ENCODE data around the gene PKN1. TPM values are rescaled to one million over a fixed set of nuclear protein-coding genes. Genes with fewer than 3 reads are reported as not detected.
A peak's percentile ranks its signal among the peaks of the same experiment; 100 is the strongest.

PKN1 gene
- total RNA-seq, 2 donors from 2014 or later, result 135 to 173 TPM

DNA sequence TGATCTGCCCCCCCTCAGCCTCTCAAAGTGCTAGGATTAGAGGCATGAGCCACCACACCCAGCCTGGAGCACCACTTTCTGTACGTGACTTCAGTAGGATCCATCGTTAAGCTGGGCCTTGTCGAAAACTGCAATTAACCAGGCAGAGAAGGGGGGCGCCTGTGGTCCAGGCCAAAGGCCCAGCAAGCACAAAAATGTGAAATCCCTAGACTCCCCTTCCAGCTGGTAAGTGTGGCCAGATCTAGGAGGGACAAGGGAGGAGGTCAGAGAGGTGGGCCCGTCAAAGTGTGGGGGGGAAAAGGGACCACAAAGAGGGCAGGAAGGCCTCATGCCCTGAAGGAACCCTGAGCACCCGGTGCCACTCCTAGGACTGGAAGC, 27.7 kb upstream of the PKN1 start:
- DNase-seq (ENCODE audit: low spot score), result no peak
- intact Hi-C loops (cut with DNase I), result no loop called here

DNA sequence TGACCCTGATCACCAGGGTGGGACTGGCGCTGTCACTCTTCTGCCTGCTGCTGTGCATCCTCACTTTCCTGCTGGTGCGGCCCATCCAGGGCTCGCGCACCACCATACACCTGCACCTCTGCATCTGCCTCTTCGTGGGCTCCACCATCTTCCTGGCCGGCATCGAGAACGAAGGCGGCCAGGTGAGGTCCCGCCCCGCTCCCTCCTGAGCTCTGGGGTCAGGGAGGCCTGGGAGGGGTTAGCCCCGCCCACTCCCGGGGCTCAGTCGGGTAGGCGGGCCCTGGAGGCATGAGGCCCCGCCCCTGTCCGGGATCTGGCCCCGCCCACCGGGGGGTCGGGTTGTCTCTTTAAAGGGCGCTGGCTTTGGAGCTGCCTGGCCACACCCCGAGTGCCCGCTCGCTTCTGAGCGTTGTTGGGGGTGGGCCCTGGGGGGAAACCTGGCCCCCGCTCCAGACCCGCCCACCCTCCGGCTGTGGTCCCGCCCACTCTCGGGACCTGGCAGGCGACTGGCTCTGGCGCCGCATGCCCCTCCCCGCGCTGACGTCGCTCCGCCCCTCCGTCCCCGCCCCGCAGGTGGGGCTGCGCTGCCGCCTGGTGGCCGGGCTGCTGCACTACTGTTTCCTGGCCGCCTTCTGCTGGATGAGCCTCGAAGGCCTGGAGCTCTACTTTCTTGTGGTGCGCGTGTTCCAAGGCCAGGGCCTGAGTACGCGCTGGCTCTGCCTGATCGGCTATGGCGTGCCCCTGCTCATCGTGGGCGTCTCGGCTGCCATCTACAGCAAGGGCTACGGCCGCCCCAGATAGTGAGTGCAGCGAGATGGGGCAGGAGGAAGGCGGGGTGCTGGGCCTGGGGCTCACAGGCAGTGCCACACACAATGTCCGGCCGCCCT, 27.1 kb upstream of the PKN1 start:
- intact Hi-C loops (cut with DNase I), result no loop called here
- DNase-seq (ENCODE audit: low spot score), result peak; percentile 96

DNA sequence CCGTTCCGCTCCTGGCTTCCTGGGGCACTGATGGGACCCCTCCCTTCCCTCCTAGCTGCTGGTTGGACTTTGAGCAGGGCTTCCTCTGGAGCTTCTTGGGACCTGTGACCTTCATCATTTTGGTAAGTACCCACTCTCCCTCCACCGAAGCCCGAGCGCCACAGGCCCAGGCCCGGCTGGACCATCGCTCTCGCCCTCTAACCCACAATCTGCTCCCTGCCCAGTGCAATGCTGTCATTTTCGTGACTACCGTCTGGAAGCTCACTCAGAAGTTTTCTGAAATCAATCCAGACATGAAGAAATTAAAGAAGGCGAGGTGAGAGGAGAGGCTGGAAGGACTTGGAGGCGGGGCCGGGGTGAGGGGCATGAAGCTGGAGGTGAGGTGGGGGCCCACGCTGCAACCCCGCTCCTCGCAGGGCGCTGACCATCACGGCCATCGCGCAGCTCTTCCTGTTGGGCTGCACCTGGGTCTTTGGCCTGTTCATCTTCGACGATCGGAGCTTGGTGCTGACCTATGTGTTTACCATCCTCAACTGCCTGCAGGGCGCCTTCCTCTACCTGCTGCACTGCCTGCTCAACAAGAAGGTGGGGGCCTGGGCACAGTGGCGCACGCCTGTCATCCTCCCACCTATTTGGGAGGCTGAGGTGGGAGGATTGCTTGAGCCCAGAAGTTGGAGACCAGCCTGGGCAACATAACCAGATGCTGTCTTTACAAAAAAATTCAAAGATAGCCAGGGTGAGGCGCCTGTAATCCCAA, 26.3 kb upstream of the PKN1 start:
- DNase-seq (ENCODE audit: low spot score), result no peak
- intact Hi-C loops (cut with DNase I), result no loop called here

DNA sequence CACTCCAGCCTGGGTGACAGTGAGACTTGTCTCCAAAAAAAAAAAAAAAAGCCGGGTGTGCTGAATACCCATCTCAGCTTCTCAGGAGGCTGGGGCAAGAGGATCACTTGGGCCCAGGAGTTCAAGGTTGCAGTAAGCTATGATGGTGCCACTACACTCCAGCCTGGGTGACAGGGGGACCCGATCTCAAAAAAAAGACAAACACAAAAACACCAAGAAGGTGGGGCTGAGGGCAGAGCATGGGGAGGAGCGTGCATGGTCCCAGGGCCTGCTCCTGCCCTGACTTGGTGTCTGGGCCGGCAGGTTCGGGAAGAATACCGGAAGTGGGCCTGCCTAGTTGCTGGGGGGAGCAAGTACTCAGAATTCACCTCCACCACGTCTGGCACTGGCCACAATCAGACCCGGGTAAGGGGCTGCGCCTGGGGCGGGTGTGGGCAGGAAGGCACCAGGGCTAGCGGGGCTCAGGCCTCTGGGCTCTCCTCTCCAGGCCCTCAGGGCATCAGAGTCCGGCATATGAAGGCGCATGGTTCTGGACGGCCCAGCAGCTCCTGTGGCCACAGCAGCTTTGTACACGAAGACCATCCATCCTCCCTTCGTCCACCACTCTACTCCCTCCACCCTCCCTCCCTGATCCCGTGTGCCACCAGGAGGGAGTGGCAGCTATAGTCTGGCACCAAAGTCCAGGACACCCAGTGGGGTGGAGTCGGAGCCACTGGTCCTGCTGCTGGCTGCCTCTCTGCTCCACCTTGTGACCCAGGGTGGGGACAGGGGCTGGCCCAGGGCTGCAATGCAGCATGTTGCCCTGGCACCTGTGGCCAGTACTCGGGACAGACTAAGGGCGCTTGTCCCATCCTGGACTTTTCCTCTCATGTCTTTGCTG, 25.3 kb upstream of the PKN1 start:
- no peak for DNase-seq (ENCODE audit: low spot score)
- intact Hi-C loops (cut with DNase I), result no loop called here

DNA sequence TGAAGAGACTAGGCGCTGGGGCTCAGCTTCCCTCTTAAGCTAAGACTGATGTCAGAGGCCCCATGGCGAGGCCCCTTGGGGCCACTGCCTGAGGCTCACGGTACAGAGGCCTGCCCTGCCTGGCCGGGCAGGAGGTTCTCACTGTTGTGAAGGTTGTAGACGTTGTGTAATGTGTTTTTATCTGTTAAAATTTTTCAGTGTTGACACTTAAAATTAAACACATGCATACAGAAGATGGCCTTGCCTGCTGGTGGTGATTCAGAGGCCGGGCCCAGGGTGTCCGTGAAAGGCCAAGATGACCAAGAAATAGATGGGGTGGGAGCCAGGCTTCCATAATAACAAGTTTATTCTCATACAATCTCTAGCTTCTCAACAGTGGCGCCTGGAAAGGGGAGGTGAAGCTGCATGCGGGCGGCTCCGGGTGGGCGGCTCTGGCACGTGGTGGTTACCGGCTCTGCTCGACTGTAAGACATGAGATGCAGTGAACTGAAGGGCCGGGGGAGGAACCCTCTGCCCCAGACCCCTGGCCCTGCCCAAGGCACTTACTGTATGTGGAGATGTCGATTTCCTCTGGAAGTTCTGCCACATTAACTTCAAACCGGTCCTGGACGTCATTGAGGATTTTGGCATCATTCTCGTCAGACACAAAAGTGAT, 24.5 kb upstream of the PKN1 start:
- intact Hi-C loops (cut with DNase I), result no loop called here
- DNase-seq (ENCODE audit: low spot score), result no peak

DNA sequence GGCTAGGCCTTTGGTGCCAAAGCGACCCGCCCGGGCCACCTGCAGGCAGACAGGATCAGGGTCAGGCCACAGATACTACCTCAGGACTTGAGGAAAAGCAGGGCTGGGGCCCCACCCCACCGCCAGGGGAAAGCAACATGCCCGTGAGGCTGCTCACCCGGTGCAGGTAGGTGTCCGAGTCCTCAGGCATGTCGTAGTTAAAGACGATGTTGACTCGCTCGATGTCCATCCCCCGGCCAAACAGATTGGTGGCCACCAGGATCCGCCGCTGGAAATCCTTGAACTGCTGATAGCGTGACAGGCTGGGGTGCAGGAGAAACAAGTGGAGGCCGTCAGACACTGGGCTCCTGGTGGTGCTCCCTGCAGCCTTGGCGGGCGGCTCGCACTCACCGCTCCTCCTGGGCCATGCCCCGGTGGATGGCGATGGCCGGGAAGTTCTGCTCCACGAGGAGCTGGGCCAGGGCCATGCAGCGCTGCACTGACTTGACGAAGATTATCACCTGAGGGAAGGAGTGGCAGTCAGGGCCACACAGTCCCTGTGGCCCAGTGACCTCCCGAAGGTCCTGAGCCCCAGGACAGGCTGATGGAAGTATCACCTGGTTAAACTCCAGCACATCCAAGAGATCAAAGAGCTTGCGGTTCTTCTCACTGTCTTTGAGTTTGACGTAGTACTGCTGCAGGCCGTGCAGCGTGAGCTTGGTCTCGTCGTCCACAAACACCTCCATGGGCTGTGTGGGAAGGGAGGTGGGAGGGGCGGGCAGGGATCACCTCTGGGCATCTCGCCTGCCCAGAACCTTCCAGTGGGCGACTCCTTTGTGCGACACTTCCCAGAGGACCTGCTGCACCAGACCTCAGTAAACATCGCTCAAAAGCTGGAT, 23.7 kb upstream of the PKN1 start:
- DNase-seq (ENCODE audit: low spot score), result no peak
- intact Hi-C loops (cut with DNase I), result loop anchor here in 1 of 2 donors (10.0 kb wide), 1 partner anchor 45 kb away; no protein-coding TSS in a partner anchor

DNA sequence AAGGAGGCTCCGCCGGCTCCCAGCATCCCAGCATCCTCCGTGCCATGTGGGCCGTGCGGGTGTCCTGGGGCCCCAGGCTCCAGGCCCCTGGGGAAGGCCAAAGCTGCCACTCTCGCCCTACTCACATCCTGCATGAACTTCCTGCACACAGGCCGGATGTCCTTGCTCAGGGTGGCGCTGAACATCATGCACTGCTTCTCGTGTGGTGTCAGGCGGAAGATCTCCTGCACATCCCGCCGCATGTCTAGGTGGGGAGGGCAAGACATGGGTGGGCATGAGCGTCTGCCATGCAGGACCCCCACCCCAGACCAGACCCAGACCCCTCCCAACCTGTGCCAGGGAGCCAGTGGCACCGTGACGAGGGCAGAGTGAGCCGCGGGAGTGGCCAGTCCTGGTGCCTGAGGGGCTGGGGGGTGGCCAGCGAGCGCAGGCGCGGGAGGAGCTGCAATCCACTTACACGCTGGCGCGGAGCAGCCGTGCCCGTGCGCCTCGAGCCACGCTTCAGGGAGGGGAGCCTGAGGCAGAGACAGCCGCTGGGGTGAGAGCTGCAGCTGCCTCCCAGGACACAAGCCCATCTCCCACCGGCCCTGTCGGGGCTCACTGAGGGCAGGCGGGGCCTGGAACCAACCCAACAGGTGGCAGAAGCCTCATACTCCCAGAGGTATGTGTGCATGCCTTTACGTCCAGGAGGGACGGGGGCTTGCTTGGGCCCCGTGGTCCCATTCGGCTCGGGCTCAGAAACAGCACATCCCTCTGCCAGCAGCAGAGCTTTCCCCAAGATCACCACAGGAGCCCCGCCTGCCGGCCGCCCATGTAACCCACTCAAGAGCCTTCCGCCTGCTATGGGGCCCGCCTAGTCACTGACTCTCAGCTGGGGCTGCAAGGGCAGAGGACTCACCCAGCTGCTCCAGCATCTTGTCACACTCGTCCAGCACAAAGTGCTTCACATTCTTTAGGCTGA, 22.7 kb upstream of the PKN1 start:
- DNase-seq (ENCODE audit: low spot score), result no peak
- intact Hi-C loops (cut with DNase I), result loop anchor here in 1 of 2 donors (10.0 kb wide), 1 partner anchor 46 kb away; no protein-coding TSS in a partner anchor

DNA sequence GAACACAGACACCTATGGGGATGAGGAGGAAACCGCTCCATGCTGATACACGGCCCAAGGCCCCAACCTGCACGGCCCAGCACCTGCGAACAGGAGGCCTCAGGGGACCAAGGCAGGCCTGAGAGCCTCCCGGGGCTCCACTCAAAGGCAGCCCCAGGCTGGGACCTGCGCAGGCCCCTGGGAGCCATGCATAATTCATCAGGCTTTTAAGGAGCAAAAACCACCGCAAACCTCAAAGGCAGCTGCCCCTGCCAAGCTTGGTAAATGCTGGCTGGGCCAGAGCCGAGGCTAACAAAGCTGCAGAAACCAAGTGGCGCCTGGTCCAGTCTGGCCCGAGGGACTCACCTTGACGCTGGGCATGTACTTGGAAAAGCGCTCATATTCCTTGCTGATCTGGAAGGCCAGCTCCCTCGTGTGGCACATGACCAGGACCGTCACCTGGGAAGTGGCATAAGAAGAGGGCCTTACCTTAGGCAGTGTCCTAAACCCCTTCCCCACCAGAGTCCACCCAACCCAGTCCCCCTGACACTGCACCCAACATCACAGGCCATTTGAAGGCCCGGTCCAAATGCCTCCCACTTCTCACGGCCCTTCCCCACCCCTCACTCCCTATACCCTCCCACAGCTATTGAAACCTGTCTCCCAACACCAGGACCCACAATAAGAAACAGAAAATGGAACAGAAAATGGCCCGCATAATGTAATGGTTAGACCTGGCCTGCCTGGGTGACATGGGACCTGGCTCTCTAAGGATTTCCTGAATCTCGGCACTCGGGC, 21.8 kb upstream of the PKN1 start:
- intact Hi-C loops (cut with DNase I), result loop anchor here in 1 of 2 donors (10.0 kb wide), 1 partner anchor 47 kb away; no protein-coding TSS in a partner anchor
- DNase-seq (ENCODE audit: low spot score), result no peak

DNA sequence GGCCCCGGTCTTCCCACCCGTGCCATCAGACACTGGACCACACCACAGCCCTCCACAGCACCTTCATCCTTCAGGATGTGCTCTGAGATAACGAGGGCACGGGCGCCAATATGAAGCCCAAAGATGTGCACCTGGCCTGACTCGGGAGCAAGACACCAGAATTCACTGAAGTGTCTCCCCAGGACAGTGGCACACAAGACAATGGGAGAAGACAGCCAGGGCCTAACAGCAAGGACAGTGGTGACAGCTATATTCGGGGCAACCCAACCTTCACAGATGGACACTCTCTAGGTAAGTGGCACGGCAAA, 21.2 kb upstream of the PKN1 start:
- intact Hi-C loops (cut with DNase I), result loop anchor here in 1 of 2 donors (10.0 kb wide), 1 partner anchor 47 kb away; no protein-coding TSS in a partner anchor
- DNase-seq (ENCODE audit: low spot score), result no peak

DNA sequence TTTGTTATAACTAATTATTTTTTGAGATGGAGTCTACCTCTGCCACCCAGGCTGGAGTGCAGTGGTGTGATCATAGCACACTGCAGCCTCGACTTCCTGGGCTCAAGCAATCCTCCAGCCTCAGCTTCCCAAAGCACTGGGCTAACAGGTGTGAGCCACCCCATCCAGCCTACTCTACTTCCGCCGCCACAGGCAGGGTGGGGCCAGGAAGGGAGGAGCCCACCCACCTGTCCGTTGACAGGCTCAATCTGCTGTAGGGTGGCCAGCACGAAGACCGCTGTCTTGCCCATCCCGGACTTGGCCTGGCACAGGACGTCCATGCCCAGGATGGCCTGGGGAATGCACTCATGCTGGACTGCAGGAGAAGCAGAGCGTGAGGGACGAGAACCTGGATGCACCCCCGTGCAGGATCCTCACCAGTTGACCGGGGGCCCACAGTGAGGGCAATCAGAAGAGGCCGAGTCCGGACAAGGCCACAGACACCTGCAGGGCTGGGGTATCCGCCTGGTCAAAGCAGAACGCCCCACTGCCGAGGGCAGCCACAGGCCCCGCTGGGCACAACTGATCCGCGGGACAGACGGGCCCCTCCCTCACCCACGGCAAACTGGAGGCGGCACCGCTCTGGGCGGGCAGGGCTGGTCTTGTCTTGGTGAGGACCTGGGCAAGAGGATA, 20.6 kb upstream of the PKN1 start:
- intact Hi-C loops (cut with DNase I), result loop anchor here in 1 of 2 donors (10.0 kb wide), 1 partner anchor 48 kb away; no protein-coding TSS in a partner anchor
- DNase-seq (ENCODE audit: low spot score), result no peak

DNA sequence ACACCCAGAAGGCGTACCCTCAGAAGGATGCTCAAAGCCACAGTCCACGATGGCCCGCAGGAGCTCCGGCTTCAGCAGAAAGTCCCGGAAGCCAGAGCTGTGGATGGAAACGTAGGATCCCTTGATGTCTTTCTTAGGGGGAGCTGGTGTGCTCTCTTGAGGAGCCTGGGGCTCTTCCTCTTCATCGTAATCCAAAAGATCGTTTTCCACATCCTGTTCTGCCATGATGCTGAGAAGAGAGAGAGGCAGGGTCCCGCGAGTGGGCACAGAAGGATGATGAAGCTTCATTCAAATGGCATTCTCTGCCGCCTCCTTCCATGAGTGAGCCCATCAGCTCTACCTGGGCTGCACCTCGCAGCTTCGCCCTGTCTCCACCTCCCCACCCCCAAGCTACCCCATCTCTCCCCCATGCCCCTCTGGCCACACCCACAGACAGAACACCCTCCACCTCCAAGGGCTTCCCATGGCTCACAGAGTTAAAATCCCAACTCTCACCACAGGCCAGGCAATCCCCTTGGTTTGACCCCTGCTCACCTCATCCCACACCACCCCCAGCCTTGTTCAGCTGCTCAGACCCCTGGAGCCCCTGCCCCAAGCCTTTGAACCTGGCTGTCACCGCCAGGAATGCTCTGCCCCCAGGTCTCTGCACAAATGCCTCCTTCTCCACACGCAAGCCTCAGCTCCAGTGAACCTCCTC, 20.0 kb upstream of the PKN1 start:
- intact Hi-C loops (cut with DNase I), result loop anchor here in 1 of 2 donors (10.0 kb wide), 1 partner anchor 48 kb away; no protein-coding TSS in a partner anchor
- no peak for DNase-seq (ENCODE audit: low spot score)

DNA sequence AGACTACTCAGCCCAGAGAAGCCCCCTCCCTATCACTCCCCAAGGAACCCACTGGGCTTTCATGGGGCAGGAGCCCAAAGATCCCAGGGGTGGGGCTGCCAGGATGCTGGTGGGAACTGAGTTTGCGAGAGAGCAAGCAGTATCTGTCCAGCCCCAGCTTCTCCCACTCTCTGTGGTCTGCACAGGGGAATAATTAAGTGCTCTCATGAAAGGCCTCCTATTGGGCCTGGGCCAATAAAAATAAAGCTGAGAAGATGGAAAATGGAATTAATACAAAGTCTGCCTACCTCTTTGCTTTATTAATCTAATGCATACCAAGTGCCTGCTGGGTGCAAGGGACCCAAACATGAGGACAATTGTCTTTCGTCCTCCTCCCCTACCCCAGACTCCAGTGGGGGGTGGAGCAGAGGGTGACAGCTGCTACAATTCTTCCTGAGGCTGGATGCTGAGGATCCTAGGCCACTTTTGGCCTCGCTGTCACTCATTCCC, 19.4 kb upstream of the PKN1 start:
- no peak for DNase-seq (ENCODE audit: low spot score)
- intact Hi-C loops (cut with DNase I), result loop anchor here in 1 of 2 donors (10.0 kb wide), 1 partner anchor 49 kb away; no protein-coding TSS in a partner anchor

DNA sequence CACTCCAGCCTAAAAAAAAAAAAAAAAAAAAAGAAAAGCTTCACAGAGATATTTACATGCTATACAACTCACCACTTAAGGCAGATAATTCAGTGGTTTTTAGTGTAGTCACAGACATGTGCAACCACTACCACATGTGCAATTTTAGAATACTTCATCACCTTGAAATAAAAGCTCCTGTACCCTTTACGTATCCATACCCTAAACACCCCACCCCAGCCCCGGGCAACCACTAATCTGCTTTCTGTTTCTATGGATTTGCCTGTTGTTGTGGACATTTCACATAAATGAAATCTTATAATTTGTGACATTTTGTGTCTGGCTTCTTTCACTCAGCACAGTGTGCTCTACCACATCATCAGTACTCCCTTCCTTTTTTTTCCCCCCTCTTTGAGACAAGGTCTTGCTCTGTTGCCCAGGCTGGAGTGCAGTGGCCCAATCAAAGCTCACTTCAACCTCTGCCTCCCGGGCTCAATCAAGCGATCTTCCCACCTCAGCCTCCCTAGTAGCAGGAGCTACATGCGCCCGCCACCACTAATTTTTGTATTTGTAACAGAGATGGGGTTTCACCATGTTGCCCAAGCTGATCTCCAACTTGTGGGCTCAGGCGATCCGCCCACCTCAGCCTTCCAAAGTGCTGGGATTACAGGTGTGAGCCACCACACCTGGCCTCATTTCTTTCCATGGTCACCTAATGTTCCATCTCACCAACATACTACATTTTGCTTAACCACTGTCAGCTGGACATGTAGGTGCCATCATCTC, 18.0 kb upstream of the PKN1 start:
- no peak for DNase-seq (ENCODE audit: low spot score)
- intact Hi-C loops (cut with DNase I), result loop anchor here in 1 of 2 donors (10.0 kb wide), 1 partner anchor 50 kb away; no protein-coding TSS in a partner anchor

DNA sequence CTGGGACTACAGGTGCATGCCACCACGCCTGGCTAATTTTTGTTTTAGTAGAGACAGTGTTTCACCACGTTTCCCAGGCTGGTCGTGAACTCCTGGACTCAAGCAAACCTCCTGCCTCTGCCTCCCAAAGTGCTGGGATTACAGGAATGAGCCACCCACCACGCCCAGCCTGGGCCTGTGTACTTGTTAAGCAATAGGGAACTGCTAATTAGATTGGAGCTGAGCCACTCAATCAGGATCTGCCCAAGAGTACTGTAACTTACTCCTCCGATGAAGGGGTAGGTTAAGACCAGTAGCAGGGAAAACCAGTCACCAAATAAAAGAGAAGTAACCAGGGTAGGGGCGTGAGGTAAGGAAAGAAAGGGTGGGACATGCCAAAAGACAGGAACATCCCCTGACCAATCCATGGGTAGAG, 16.3 kb upstream of the PKN1 start:
- no peak for DNase-seq (ENCODE audit: low spot score)
- intact Hi-C loops (cut with DNase I), result loop anchor here in 1 of 2 donors (10.0 kb wide), 1 partner anchor 52 kb away; no protein-coding TSS in a partner anchor
